Tibial nerve (tissue), 3 donors: ENCODE data around the gene TMEM98.

Experiments
- POLR2A ChIP-seq, 2 donors: fragments of 450-650 bp; IDR thresholded peaks; one replicate each; pipeline ENCODE4 v1.6.1; 2017; ENCODE audit warnings: antibody characterized with exemption in 2 of 2, mild to moderate bottlenecking in 2 of 2, moderate library complexity in 2 of 2
- TF ChIP-seq, protein P1 (sequence below), 5 experiments: fragments of 200-600 bp in 3 of 5; fragments of 450-650 bp in 2 of 5; sonication (generic) in 3 of 5; IDR thresholded peaks; one replicate each; pipeline ENCODE4 v1.5.1; 2016 to 2019; ENCODE audit warnings: antibody characterized with exemption in 5 of 5, mild to moderate bottlenecking in 3 of 5, moderate library complexity in 2 of 5

DNA sequence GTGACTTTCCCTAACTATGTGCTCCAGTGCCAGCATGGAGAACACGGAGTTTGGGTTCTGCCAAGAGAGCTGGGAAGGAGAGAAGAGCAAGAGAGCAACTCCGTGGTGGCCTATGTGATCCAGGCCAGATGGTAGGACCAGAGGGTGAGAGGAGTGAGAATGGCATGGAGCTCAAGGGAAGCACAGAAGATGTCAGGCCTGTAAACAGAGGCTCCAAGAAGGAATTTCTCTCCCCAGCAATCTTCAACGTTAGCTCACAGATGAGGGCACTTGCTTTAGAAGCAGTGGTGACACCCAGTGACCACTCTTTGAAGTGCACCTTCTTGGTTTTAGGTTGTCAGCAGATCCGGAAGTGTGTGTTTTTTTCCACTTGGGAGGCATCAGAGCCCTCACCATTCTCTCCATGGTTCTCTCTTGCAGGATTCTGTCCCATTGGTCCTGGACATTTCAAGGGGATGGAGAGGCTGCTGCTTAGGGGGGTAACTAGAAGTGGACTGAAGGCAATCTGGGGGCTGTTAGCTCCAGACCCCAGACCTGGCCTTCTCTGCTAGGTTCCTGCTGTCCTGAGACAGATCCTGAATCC is 18.1 kb upstream of the TMEM98 start:
- TF ChIP-seq, protein P1, sequence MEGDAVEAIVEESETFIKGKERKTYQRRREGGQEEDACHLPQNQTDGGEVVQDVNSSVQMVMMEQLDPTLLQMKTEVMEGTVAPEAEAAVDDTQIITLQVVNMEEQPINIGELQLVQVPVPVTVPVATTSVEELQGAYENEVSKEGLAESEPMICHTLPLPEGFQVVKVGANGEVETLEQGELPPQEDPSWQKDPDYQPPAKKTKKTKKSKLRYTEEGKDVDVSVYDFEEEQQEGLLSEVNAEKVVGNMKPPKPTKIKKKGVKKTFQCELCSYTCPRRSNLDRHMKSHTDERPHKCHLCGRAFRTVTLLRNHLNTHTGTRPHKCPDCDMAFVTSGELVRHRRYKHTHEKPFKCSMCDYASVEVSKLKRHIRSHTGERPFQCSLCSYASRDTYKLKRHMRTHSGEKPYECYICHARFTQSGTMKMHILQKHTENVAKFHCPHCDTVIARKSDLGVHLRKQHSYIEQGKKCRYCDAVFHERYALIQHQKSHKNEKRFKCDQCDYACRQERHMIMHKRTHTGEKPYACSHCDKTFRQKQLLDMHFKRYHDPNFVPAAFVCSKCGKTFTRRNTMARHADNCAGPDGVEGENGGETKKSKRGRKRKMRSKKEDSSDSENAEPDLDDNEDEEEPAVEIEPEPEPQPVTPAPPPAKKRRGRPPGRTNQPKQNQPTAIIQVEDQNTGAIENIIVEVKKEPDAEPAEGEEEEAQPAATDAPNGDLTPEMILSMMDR (IDR thresholded peaks at IDR 0.05): peak; percentile 64 to 71 (median 67)
- TF ChIP-seq POLR2A (IDR thresholded peaks at IDR 0.05): no peak
